Keratinocyte (primary cell): ENCODE results near the gene GTF3C1. TPM values are rescaled to one million over a fixed set of nuclear protein-coding genes. Genes with fewer than 3 reads are reported as not detected.
A peak's percentile ranks its signal among the peaks of the same experiment; 100 is the strongest.

Experiments used
- DNase-seq: peaks from one replicate; pipeline ENCODE4 v3.0.0-alpha.2; 2011; ENCODE audit warnings: low read depth, missing footprints, low spot score
- FAIRE-seq: peaks from 2 replicates; lab custom pipeline; 2011; peaks lifted over from hg19 to GRCh38; lab: Jason Lieb, UNC
- H2AFZ ChIP-seq: 2 replicates; pipeline ENCODE4 v1.6.0; 2012; ENCODE audit warnings: low read length, control low read depth, inconsistent platforms; ENCODE audit not compliant: control insufficient read depth
- H3K27ac ChIP-seq: 2 replicates; pipeline ENCODE4 v1.5.1; 2011; ENCODE audit warnings: low read length; ENCODE audit not compliant: control insufficient read depth, insufficient read depth
- H3K27me3 ChIP-seq: 3 replicates; pipeline ENCODE4 v1.6.0; 2011; ENCODE audit warnings: low read length; ENCODE audit not compliant: control insufficient read depth, insufficient read depth; ENCODE audit errors: extremely low read depth
- H3K36me3 ChIP-seq, 2 experiments: 2 replicates in 1 of 2; 3 replicates in 1 of 2; pipeline ENCODE4 v1.5.1; 2011; ENCODE audit warnings: low read length in 2 of 2, mild to moderate bottlenecking in 1 of 2; ENCODE audit not compliant: control insufficient read depth in 2 of 2, insufficient read depth in 2 of 2; ENCODE audit errors: extremely low read depth in 1 of 2
- H3K4me1 ChIP-seq: 3 replicates; pipeline ENCODE4 v1.5.1; 2011; ENCODE audit warnings: low read length; ENCODE audit not compliant: control insufficient read depth, insufficient read depth; ENCODE audit errors: extremely low read depth
- H3K4me2 ChIP-seq: 3 replicates; pipeline ENCODE4 v1.6.0; 2011; ENCODE audit warnings: low read depth, low read length; ENCODE audit not compliant: control insufficient read depth, insufficient read depth; ENCODE audit errors: extremely low read depth
- H3K4me3 ChIP-seq, 3 experiments: fragments of 200-600 bp in 1 of 3; sonication (generic) in 1 of 3; 2 replicates in 2 of 3; 3 replicates in 1 of 3; pipeline ENCODE4 v1.5.1; 2011 to 2016; ENCODE audit warnings: low read length in 3 of 3, mild to moderate bottlenecking in 3 of 3, control low read depth in 2 of 3, inconsistent platforms in 1 of 3, low read depth in 1 of 3, mixed read lengths in 1 of 3, mixed run types in 1 of 3, moderate library complexity in 1 of 3; ENCODE audit not compliant: control insufficient read depth in 2 of 3, insufficient read depth in 2 of 3; ENCODE audit errors: extremely low read depth in 1 of 3
- H3K79me2 ChIP-seq: 2 replicates; pipeline ENCODE4 v1.6.0; 2012; ENCODE audit warnings: low read length; ENCODE audit not compliant: control insufficient read depth, insufficient read depth
- H3K9ac ChIP-seq: 3 replicates; pipeline ENCODE4 v1.6.0; 2011; ENCODE audit warnings: low read length; ENCODE audit not compliant: control insufficient read depth, insufficient read depth; ENCODE audit errors: extremely low read depth
- H3K9me1 ChIP-seq: 3 replicates; pipeline ENCODE4 v1.6.0; 2011; ENCODE audit warnings: low read length; ENCODE audit not compliant: control insufficient read depth, insufficient read depth; ENCODE audit errors: extremely low read depth
- H3K9me3 ChIP-seq: 2 replicates; pipeline ENCODE4 v1.5.1; 2012; ENCODE audit warnings: low read depth, low read length; ENCODE audit not compliant: control insufficient read depth
- H4K20me1 ChIP-seq: 3 replicates; pipeline ENCODE4 v1.6.0; 2011; ENCODE audit warnings: low read length; ENCODE audit not compliant: control insufficient read depth, insufficient read depth; ENCODE audit errors: extremely low read depth
- CTCF ChIP-seq, 3 experiments: IDR thresholded peaks in 1 of 3; conservative IDR thresholded peaks in 1 of 3; optimal IDR thresholded peaks in 1 of 3; 2 replicates in 2 of 3; 3 replicates in 1 of 3; pipeline versions ENCODE3 to v1.5.1; 2011; ENCODE audit warnings: low read length in 3 of 3, mild to moderate bottlenecking in 3 of 3, moderate library complexity in 2 of 3, control low read depth in 1 of 3, inconsistent platforms in 1 of 3; ENCODE audit not compliant: insufficient read depth in 2 of 3; ENCODE audit errors: extremely low read depth in 1 of 3
- EZH2 ChIP-seq: IDR thresholded peaks from one replicate; pipeline ENCODE4 v1.6.1; 2012; ENCODE audit warnings: inconsistent platforms, mild to moderate bottlenecking, low read length, moderate library complexity
- dilution Hi-C: fragments of 300-500 bp; cut with MboI; formaldehyde crosslinking; loops from one replicate; pipeline ENCODE4 v1.7.0; 2020; ENCODE audit warnings: low sequenced_read_pairs; ENCODE audit not compliant: extremely low pct_ligation_motif_present
- polyA plus RNA-seq, 5 experiments: library from polyadenylated mRNA; depleted of rRNA in 3 of 5; stranded (reverse) in 3 of 5; stranded (forward) in 1 of 5; unstranded in 1 of 5; fragments of >200 nt; gene quantifications; 1 replicate in 1 of 5; 2 replicates in 3 of 5; 3 replicates in 1 of 5; pipeline versions ENCODE4 v1.2.1 to v1.2.3, GENCODE V29; 2011 to 2012; ENCODE audit warnings: missing spikeins in 2 of 5, low read depth in 1 of 5, low replicate concordance in 1 of 5

The GTF3C1 gene
- polyA plus RNA-seq, 1 donor (not counting 4 experiments of a cell fraction or from before 2014, with no cell fraction given): 23.5 TPM

- no peaks in the 10 kb centered on the region for H3K9me1 ChIP-seq
- H3K9me3 ChIP-seq: peaks cover 3% of the 10 kb centered on the region
- dilution Hi-C loops: no loop called here
- FAIRE-seq (peak; percentile 72), DNase-seq (peak; percentile 67)
- H4K20me1 ChIP-seq: no peaks in the 10 kb centered on the region
- no peaks in the 10 kb centered on the region for H3K36me3 ChIP-seq
- H3K4me3 ChIP-seq: no peak overlapping the region
- peak overlapping the region; percentile 66 for H3K27ac ChIP-seq
- TF ChIP-seq CTCF (optimal IDR thresholded peaks at IDR 0.05 in 1 of 3, IDR thresholded peaks at IDR 0.05 in 1 of 3, conservative IDR thresholded peaks at IDR 0.05 in 1 of 3; ENCODE audit: extremely low read depth in 1 of 3, insufficient read depth in 2 of 3, low read length in 3 of 3) (no peak), EZH2 (no peak)
- peaks cover 14% of the 10 kb centered on the region for H3K4me1 ChIP-seq
- no peaks in the 10 kb centered on the region for H3K27me3 ChIP-seq
- H3K9ac ChIP-seq: peak overlapping the region; percentile 54
- H2AFZ ChIP-seq: peak overlapping the region; percentile 54
- no peaks in the 10 kb centered on the region for H3K79me2 ChIP-seq
- H3K4me2 ChIP-seq: peak overlapping the region; percentile 61
Observed at GRCh38 chr16:27432558-27432957, 117.2 kb downstream of the GTF3C1 start.

GRCh38 chr16:27431773-27432532, 117.8 kb downstream of the GTF3C1 start:
- no peaks in the 10 kb centered on the region for H3K9me1 ChIP-seq
- H3K9ac ChIP-seq: peak overlapping the region; percentile 54
- peak overlapping the region; percentile 54 for H2AFZ ChIP-seq
- FAIRE-seq (peak; percentile 99), DNase-seq (peak; percentile 81)
- dilution Hi-C loops: no loop called here
- H3K79me2 ChIP-seq: no peaks in the 10 kb centered on the region
- H3K36me3 ChIP-seq: no peaks in the 10 kb centered on the region
- no peaks in the 10 kb centered on the region for H4K20me1 ChIP-seq
- peaks cover 14% of the 10 kb centered on the region for H3K4me1 ChIP-seq
- TF ChIP-seq CTCF (optimal IDR thresholded peaks at IDR 0.05 in 1 of 3, IDR thresholded peaks at IDR 0.05 in 1 of 3, conservative IDR thresholded peaks at IDR 0.05 in 1 of 3; ENCODE audit: extremely low read depth in 1 of 3, insufficient read depth in 2 of 3, low read length in 3 of 3): peak in 1 of 3 experiments; percentile 1
- no peak for TF ChIP-seq EZH2
- peaks cover 3% of the 10 kb centered on the region for H3K9me3 ChIP-seq
- H3K4me2 ChIP-seq: peak overlapping the region; percentile 61
- H3K27me3 ChIP-seq: no peaks in the 10 kb centered on the region
- peak overlapping the region; percentile 66 for H3K27ac ChIP-seq
- H3K4me3 ChIP-seq: no peak overlapping the region
